ENCODE results near the gene SELENOP.

The SELENOP gene

DNA sequence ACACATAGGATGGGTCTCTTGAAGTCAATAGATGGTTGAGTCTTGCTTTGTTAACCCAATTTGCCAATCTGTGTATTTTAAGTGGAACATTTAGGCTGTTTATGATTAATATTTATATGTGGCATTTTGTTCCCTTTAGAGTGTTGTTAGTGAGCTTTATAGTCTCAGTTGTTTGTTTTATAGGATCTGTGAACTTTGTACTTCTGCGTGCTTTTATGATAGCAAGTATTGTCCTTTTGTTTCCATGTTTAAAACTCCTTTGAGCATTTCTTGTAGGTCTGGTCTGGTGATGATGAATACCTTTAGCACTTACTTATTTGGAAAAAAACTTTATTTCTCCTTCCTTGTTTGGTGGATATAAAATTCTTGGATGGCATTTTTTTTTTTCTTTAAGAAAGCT is 23.8 kb downstream of the SELENOP start:
- DNase-seq: no peak

DNA sequence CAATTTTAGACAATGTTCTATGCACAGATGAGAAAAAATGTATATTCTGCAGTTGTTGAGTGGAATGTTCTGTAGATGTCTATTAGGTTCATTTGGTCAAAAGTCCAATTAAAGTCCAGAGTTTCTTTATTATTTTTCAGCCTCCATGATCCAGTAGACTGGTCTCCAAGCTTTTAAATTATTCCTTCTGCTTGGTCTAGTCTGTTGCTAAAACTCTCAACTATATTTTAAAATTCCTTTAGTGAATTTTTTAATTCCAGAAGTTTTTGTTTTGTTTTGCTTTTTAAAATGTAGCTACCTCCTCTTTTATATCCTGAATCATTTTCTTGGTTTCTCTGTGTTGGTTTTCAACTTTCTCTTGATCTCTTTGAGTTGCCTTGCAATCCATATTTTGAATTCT is 24.6 kb downstream of the SELENOP start:
- DNase-seq: no peak

- DNase-seq: no peak
Observed at GRCh38 chr5:42785756-42786155, 25.9 kb downstream of the SELENOP start.

DNA sequence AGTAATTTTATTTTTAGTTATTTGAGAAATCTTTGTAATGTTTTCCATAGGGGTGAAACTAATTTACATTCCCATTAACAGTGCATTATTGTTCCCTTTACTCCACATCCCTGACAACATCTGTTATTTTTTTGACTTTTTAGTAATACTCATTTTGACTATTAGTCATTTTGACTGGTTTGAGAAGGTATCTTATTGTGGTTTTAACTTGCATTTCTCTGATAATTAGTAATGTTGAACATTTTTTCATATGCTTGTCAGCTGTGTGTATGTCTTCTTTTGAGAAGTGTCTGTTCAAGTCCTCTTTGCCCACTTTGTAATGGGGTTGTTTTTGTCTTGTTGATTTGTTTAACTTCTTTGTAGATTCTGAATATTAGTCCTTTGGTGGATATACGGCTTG is 27.6 kb downstream of the SELENOP start:
- no peak for DNase-seq

GRCh38 chr5:42781584-42781983 is 30.1 kb downstream of the SELENOP start:
- DNase-seq: no peak

- DNase-seq: no peak
Observed at GRCh38 chr5:42779083-42779482, 32.6 kb downstream of the SELENOP start.

- no peak for DNase-seq
Observed at GRCh38 chr5:42772265-42772993, 39.3 kb downstream of the SELENOP start.

GRCh38 chr5:42770003-42770402 is 41.7 kb downstream of the SELENOP start:
- DNase-seq: no peak

DNA sequence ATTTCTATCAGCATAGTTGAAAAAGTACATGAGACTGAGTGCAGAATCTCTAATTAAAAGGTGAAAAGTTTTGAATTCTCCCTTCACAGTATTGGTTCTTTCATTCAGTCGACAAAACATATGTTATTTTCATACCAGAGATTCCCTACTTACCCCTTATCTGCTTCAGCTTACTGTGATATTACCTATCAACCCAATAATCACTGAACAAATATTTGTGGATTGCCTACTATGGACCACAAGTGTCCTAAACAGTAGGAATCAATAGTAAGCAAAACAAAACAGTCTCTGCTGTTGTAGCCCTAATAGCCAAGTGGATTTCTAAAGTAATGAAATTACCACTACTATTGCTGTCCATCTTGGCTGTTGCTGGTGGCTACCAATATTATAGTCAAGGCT is 43.6 kb downstream of the SELENOP start:
- DNase-seq: no peak

DNA sequence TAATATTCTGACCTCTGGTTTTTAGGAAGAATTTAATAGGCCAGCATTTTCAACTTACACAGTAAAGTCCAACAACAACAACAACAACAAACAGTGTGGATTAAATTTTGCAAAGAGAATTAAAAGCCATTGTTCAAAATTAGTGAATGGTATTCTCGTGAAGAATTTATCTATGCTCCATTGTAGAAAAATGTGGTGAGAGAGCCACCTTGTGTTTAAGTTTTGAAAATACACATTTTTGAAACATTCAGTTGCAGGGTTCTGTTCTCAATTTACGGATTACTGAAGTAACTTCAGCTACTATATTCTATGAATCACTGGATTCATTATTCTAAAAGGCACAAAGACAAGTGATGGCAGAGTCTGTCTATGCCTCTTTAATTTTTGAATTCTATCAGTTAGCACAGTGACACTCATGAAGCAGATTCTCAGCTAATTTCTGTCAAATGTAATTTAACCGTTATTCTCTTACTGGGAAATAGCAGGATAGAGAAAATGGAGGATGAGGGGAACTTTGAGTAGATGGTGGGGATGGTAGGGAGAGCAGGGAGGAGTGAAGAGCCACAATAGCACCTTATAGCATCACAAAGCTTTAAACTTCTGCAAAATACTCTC is 44.1 kb downstream of the SELENOP start:
- no peak for DNase-seq

DNA sequence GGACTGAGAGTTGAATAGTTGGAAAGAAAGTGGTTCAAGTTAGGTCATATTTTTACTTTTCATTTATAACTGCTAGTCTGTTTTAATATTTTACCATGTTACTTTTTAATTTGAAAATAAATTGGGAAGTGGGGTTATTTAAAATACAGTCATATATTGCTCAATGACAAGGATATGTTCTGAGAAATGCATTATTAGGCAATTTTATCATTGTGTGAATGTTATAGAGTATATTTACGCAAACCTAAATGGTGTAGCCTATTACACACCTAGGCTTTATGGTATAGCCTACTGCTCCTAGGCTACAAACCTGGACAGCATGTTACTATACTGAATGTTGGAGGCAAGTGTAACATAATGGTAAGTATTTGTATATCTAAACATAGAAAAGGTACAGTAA is 49.9 kb downstream of the SELENOP start:
- no peak for DNase-seq

DNA sequence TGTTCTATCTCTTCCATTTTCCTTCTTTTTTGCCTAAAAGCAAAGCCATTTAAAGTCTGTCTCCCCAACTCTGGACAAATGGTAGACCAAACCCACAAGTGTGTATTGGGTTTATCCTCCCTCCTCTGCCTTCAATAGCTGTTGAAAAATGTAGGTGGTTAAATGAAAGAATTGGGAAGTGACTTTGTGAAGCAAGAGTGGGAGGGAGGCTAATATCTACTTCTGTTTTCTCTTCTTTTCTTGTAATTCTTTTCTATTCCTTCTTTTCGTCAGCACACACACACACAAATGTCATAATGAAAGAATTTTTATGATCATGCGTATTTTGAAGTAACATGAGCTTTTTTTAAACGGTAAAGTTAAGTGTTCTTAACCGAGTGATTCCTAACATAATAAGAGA is 51.3 kb downstream of the SELENOP start:
- no peak for DNase-seq

GRCh38 chr5:42759456-42759855 is 52.2 kb downstream of the SELENOP start:
- DNase-seq: no peak

DNA sequence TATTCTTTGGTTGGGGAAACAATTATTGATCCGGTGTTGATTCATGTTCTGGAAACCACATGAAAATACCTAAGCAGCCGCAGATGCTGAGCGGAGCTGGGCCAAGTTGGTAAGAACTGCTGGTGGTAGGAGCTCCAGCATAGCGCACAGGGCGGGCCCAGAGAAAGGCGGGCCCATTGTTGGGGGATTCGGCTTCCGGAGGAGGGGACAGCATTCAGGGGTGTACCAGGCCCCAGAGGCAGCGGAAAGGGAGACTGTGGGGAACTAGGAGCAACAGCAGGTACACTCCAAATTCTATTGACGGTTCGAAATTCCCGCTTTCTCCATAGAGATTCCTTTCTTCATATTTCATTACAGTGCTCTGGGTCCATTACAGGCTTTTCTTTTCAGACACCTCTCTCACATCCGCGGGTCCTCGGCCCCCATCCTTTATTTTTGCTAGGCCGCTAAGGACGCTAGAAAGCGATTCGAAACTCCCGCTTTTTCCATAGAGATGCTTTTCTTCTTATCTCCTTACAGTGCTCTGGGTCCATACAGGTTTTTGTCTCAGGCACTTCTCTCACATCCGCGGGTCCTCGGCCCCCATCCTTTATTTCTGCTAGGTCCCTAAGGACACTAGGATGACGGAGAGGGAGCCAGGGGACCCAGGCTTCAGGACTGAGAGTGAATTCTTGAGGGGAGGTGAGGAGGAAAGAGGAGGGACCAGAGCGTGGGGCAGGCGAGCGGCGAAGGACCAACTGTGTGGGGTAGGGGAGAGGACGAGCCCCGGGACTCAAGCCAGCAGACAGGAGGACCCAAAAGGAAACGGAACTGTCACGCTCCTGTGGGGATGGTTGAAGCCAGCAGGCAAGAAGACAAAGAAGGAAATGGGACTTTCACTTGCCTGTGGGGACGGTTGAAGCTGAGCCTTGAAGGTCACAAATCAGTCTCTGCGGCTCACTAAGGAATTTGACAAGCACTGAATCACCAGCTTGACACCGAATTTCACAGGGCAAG is 54.8 kb downstream of the SELENOP start, which contains the start of gene CCDC152:
Gene CCDC152 (plus strand): TSS at position 213 of the 996 bp plus-strand sequence. CDS start 2,304 bp downstream, outside the sequence.
- DNase-seq: peak; percentile 58 to 71

GRCh38 chr5:42753099-42753498 is 58.6 kb downstream of the SELENOP start:
- no peak for DNase-seq

- DNase-seq: no peak
Observed at GRCh38 chr5:42751044-42751443, 60.6 kb downstream of the SELENOP start.

DNA sequence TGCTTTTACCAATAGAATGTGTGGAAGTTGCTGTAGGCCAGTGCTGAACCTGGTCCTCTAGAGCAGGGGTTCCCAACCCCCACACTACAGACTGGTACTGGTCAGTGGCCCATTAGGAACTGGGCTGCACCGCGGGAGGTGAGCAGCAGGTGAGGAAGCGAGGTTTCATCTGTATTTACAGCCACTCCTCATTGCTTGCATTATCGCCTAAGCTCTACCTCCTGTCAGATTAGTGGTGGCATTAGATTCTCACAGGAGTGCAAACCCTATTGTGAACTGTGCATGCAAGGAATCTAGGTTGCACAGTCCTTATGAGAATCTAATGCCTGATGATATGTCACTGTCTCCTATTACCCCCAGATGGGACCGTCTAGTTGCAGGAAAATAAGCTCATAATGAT is 61.2 kb downstream of the SELENOP start:
- DNase-seq: no peak

Measured in activated CD4-positive, alpha-beta T cell treated with anti-CD3 and anti-CD28 coated beads, Interleukin-2, amount 50 U/mL, for 48 hours (primary cell).